SU-DHL-6 (cell line): ENCODE results near the gene LITAFD.

ENCODE experiments used
- H2AFZ ChIP-seq: fragments of 200-600 bp; sonication (generic); 2 replicates; pipeline ENCODE4 v1.6.1; 2014; ENCODE audit warnings: low read depth, mild to moderate bottlenecking, moderate library complexity, mixed read lengths, antibody characterized with exemption, low read length; ENCODE audit not compliant: severe bottlenecking
- H3F3A ChIP-seq: fragments of 200-600 bp; shearing (Covaris generic); 2 replicates; pipeline ENCODE4 v1.6.0; 2016; ENCODE audit warnings: antibody characterized with exemption, mild to moderate bottlenecking; ENCODE audit not compliant: insufficient read depth
- H3K27ac ChIP-seq: fragments of 200-600 bp; sonication (generic); 2 replicates; pipeline ENCODE4 v1.5.1; 2016; ENCODE audit warnings: low read depth, mild to moderate bottlenecking, low read length, moderate library complexity, mixed read lengths
- H3K27me3 ChIP-seq: fragments of 200-600 bp; sonication (generic), shearing (Covaris generic); 2 replicates; pipeline ENCODE4 v1.6.0; 2014; ENCODE audit warnings: mild to moderate bottlenecking, low read length
- H3K36me3 ChIP-seq: fragments of 200-600 bp; sonication (generic); 2 replicates; pipeline ENCODE4 v1.6.1; 2014; ENCODE audit warnings: mild to moderate bottlenecking, low read length, mixed read lengths
- H3K4me2 ChIP-seq: fragments of 300-600, 200-600 bp; shearing (Covaris generic), sonication (generic); 2 replicates; pipeline ENCODE4 v1.6.0; 2014; ENCODE audit warnings: low read length, low read depth, mild to moderate bottlenecking; ENCODE audit not compliant: poor library complexity, severe bottlenecking
- H3K4me3 ChIP-seq: fragments of 200-600 bp; sonication (generic); 2 replicates; pipeline ENCODE4 v1.5.1; 2014; ENCODE audit warnings: antibody characterized with exemption, low read length, mild to moderate bottlenecking, mixed read lengths; ENCODE audit not compliant: insufficient read depth, poor library complexity, severe bottlenecking
- H3K79me2 ChIP-seq: fragments of 200-600 bp; sonication (generic); 2 replicates; pipeline ENCODE4 v1.6.1; 2014; ENCODE audit warnings: mild to moderate bottlenecking, low read length, moderate library complexity; ENCODE audit not compliant: insufficient read depth
- H3K9ac ChIP-seq: fragments of 200-600 bp; sonication (generic); 2 replicates; pipeline ENCODE4 v1.7.0; 2014; ENCODE audit warnings: mild to moderate bottlenecking, low read length
- H3K9me2 ChIP-seq: fragments of 200-600 bp; sonication (generic); replicated peaks from 2 replicates; pipeline ENCODE4 v1.6.1; 2014; ENCODE audit warnings: low read length; ENCODE audit not compliant: insufficient read depth
- H3K9me3 ChIP-seq: fragments of 200-600 bp; sonication (generic); 2 replicates; pipeline ENCODE4 v1.6.1; 2014; ENCODE audit warnings: low read length, mixed read lengths; ENCODE audit not compliant: insufficient read depth
- H4K20me1 ChIP-seq: fragments of 200-600 bp; sonication (generic); 2 replicates; pipeline ENCODE4 v1.6.1; 2014; ENCODE audit warnings: low read depth, mild to moderate bottlenecking, antibody characterized with exemption, low read length, moderate library complexity, mixed read lengths
- CTCF ChIP-seq: fragments of 200-600 bp; sonication (generic); IDR thresholded peaks from one replicate; pipeline ENCODE4 v1.5.1; 2017; ENCODE audit warnings: antibody characterized with exemption, mild to moderate bottlenecking, low read length, moderate library complexity; ENCODE audit not compliant: insufficient read depth, poor library complexity, severe bottlenecking
- EZH2phosphoT487 ChIP-seq: fragments of 200-600 bp; sonication (generic), shearing (Covaris generic); conservative IDR thresholded peaks from 2 replicates; pipeline ENCODE4 v1.6.1; 2018; ENCODE audit warnings: mild to moderate bottlenecking, antibody characterized with exemption, low read length, moderate library complexity, mixed read lengths

Gene LITAFD

GRCh38 chr16:8901320-8901861 is 19.2 kb downstream of the LITAFD start:
- peaks cover 60% of the 10 kb centered on the region for H3K36me3 ChIP-seq
- H3K9ac ChIP-seq: no peak overlapping the region
- no peak overlapping the region for H3K27ac ChIP-seq
- no peaks in the 10 kb centered on the region for H3K9me3 ChIP-seq
- no peaks in the 10 kb centered on the region for H3K9me2 ChIP-seq
- H3K79me2 ChIP-seq: no peaks in the 10 kb centered on the region
- no peak overlapping the region for H3K4me3 ChIP-seq
- H3K4me2 ChIP-seq: no peak overlapping the region
- H3K27me3 ChIP-seq: no peaks in the 10 kb centered on the region
- no peak overlapping the region for H2AFZ ChIP-seq
- no peak for TF ChIP-seq EZH2phosphoT487
- TF ChIP-seq CTCF: no peak
- no peaks in the 10 kb centered on the region for H3F3A ChIP-seq
- H4K20me1 ChIP-seq: no peaks in the 10 kb centered on the region; the same call in 1 of the 2 replicates

- Histone ChIP-seq H3K4me2 (no peak overlapping the region), H3K9me2 (no peaks in the 10 kb centered on the region), H3K27ac (no peak overlapping the region), H2AFZ (no peak overlapping the region), H3K9ac (no peak overlapping the region), H3K4me3 (no peak overlapping the region), H3K79me2 (no peaks in the 10 kb centered on the region), H3F3A (no peaks in the 10 kb centered on the region), H3K9me3 (no peaks in the 10 kb centered on the region), H4K20me1 (peaks cover 3% of the 10 kb centered on the region; the same call in 1 of the 2 replicates), H3K27me3 (no peaks in the 10 kb centered on the region), H3K36me3 (peaks cover 63% of the 10 kb centered on the region)
- TF ChIP-seq CTCF (no peak), EZH2phosphoT487 (no peak)
Measured at GRCh38 chr16:8903004-8903403, 20.9 kb downstream of the LITAFD start.

- Histone ChIP-seq H3K36me3 (peaks cover 60% of the 10 kb centered on the region), H3K9ac (no peak overlapping the region), H3K27ac (no peak overlapping the region), H3K9me3 (no peaks in the 10 kb centered on the region), H3K4me3 (no peak overlapping the region), H3K79me2 (no peaks in the 10 kb centered on the region), H2AFZ (no peak overlapping the region), H3F3A (no peaks in the 10 kb centered on the region), H3K4me2 (no peak overlapping the region), H3K9me2 (no peaks in the 10 kb centered on the region), H3K27me3 (no peaks in the 10 kb centered on the region), H4K20me1 (peaks cover 8% of the 10 kb centered on the region; the same call in 1 of the 2 replicates)
- TF ChIP-seq EZH2phosphoT487 (no peak), CTCF (no peak)
Measured at GRCh38 chr16:8904018-8904430, 21.9 kb downstream of the LITAFD start.
